Stimulated activated CD4-positive, alpha-beta T cell treated with anti-CD3 and anti-CD28 coated beads, TNF-alpha, amount 100 ng/mL, for 48 hours (primary cell): ENCODE measurements around the gene IL1RAPL2.
"Not testable (repeated sequence)": the region's sequence is repeated elsewhere in the genome, so short reads cannot be mapped to it uniquely, and the experiment has no call there.

ENCODE experiments used
- DNase-seq, 3 donors: peaks; one replicate each; pipeline ENCODE4 v3.0.0-alpha.2; 2020; ENCODE audit warnings: low read depth in 3 of 3

The IL1RAPL2 gene

DNA sequence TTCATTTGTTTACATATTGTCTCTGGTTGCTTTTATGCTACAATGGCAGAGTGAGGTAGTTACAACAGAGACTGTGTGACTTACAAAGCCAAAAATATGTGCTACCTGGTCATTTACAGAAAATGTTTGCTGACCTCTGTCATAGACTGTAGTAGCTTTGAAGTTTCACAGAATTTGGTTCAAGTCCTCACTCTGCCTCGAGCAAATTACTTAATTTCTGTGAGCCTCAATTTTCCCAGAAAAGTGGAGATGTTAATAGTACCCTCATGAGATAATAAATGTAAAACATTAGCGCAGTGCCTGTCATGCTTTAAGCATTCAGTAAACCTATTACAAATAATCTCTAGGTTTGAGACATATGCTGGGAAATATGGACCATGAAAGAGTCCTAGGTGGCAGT is 1237.9 kb downstream of the IL1RAPL2 start:
- no peak for DNase-seq

DNA sequence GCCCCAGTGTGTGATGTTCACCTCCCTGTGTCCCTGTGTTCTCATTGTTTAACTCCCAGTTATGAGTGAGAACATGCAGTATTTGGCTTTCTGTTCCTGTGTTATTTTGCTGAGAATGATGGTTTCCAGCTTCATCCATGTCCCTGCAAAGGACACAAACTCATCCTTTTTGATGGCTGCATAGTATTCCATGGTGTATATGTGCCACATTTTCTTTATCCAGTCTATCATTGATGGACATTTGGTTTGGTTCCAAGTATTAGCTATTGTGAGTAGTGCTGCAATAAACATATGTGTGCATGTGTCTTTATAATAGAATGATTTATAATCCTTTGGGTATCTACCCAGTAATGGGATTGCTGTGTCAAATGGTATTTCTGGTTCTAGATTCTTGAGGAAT is 1239.7 kb downstream of the IL1RAPL2 start:
- not testable (repeated sequence) for DNase-seq

DNA sequence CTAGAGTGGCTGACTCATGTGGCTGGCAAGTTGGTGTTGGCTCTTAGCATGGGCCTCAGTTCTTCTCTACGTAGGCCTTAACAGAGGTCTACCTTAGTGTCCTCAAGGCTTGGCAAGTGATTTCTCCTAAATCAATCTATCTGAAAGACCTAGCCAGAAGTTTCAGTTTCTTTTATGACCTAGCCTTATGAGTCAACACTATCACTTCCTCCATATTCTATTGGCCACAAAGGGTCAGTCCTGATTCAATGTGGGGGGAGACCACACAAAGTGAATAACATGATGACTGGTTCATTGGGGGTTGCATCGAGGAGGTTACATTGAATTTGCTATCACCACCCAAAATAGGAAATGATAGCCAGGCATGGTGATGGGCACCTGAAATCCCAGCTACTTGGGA is 1250.5 kb downstream of the IL1RAPL2 start:
- no peak for DNase-seq
